Measurements from ENCODE around the gene DCTPP1. TPM values are rescaled to one million over a fixed set of nuclear protein-coding genes. Genes with fewer than 3 reads are reported as not detected.
"Not testable (repeated sequence)": the region's sequence is repeated elsewhere in the genome, so short reads cannot be mapped to it uniquely, and the experiment has no call there.

Gene DCTPP1
- total RNA-seq, 1 experiment from 2014 or later, result 64.1 TPM

DNA sequence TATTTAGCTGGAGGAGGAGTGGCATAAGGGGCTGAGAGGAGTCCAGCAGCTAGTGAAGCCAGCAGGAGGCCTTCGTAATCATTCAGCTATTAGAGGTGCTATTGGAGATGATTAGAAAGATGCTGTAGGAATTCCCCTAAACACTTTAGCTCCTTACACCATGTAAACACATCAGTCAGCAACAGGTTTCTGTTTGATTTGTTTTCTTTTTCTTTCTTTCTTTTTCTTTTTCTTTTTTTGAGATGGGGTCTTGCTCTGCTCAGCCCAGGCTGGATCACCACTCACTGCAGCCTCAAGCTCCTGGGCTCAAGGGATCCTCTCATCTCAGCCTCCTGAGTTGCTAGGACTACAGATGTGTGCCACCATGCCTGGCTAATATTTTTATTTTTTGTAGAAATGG, 26.5 kb upstream of the DCTPP1 start:
- intact Hi-C loops (cut with micrococcal nuclease), result no loop called here
- H3F3A ChIP-seq (ENCODE audit: low read length, unreplicated experiment), result no peaks in the 10 kb centered on the region
- no peak overlapping the region for H3K27ac ChIP-seq (ENCODE audit: low read length)
- no peak overlapping the region for H3K4me3 ChIP-seq (ENCODE audit: low read length)
- TF ChIP-seq EZH2phosphoT487 (IDR thresholded peaks at IDR 0.05; ENCODE audit: borderline replicate concordance, low read length), result no peak
- no peak for TF ChIP-seq EZH2 (IDR thresholded peaks at IDR 0.05; ENCODE audit: low read length, unreplicated experiment)
- TF ChIP-seq, protein P1, sequence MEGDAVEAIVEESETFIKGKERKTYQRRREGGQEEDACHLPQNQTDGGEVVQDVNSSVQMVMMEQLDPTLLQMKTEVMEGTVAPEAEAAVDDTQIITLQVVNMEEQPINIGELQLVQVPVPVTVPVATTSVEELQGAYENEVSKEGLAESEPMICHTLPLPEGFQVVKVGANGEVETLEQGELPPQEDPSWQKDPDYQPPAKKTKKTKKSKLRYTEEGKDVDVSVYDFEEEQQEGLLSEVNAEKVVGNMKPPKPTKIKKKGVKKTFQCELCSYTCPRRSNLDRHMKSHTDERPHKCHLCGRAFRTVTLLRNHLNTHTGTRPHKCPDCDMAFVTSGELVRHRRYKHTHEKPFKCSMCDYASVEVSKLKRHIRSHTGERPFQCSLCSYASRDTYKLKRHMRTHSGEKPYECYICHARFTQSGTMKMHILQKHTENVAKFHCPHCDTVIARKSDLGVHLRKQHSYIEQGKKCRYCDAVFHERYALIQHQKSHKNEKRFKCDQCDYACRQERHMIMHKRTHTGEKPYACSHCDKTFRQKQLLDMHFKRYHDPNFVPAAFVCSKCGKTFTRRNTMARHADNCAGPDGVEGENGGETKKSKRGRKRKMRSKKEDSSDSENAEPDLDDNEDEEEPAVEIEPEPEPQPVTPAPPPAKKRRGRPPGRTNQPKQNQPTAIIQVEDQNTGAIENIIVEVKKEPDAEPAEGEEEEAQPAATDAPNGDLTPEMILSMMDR (conservative IDR thresholded peaks at IDR 0.05; ENCODE audit: low read depth, low read length), result no peak
- H3K79me2 ChIP-seq (ENCODE audit: low read length), result no peaks in the 10 kb centered on the region
- POLR2A ChIA-PET (ENCODE audit: unreplicated experiment), result no interaction called here
- CTCF ChIA-PET, result no interaction called here
- no peak overlapping the region for H3K4me2 ChIP-seq (ENCODE audit: low read length)
- H2AFZ ChIP-seq (ENCODE audit: low read length), result no peak overlapping the region
- no peaks in the 10 kb centered on the region for H3K36me3 ChIP-seq (ENCODE audit: low read depth, low read length)
- no TSS peak for BruUV-seq (replicated peaks)
- H3K9ac ChIP-seq (ENCODE audit: low read length), result no peak overlapping the region
- H3K4me1 ChIP-seq (ENCODE audit: insufficient read depth, low read length), result no peaks in the 10 kb centered on the region
- H3K27me3 ChIP-seq (ENCODE audit: low read length), result no peaks in the 10 kb centered on the region
- H3K9me2 ChIP-seq (replicated peaks; ENCODE audit: low read length), result no peaks in the 10 kb centered on the region
- DNase-seq, result no peak
- H4K20me1 ChIP-seq (ENCODE audit: low read length), result no peaks in the 10 kb centered on the region
- no peak for ATAC-seq
- no peaks in the 10 kb centered on the region for H3K9me3 ChIP-seq (ENCODE audit: low read length)

DNA sequence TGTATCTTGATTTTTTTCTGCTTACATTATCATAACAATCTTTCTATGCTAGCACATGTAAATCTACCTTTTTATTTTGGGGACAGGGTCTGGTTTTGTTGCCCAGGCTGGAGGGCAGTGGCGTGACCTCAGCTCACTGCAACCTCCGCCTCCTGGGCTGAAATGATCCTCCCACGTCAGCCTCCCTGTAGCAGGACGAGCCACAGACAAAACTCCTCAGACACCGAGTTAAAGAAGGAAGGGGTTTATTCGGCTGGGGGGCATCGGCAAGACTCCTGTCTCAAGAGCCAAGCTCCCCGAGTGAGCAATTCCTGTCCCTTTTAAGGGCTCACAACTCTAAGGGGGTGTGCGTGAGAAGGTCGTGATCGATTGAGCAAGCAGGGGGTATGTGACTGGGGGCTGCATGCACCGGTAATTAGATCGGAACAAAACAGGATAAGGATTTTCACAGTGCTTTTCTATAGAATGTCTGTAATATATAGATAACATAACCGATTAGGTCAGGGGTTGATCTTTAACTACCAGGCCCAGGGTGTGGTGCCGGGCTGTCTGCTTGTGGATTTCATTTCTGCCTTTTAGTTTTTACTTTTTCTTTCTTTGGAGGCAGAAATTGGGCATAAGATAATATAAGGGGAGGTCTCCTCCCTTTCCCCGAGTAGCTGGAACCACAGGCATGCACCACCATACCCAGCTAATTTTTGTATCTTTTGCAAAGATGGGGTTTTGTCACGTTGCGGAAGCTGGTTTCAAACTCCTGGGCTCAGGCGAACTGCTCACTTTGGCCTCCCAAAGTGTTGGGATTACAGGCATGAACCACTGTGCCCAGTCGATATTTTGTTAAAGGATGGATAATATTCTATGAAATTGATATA, 23.1 kb upstream of the DCTPP1 start:
- H3K27ac ChIP-seq (ENCODE audit: low read length); H3K9ac ChIP-seq (ENCODE audit: low read length); H2AFZ ChIP-seq (ENCODE audit: low read length); H3K4me3 ChIP-seq (ENCODE audit: low read length); ATAC-seq; BruUV-seq (replicated peaks); POLR2A ChIA-PET (ENCODE audit: unreplicated experiment); H3K27me3 ChIP-seq (ENCODE audit: low read length); H3K36me3 ChIP-seq (ENCODE audit: low read depth, low read length); H3K4me2 ChIP-seq (ENCODE audit: low read length); CTCF ChIA-PET; H3K79me2 ChIP-seq (ENCODE audit: low read length); H3F3A ChIP-seq (ENCODE audit: low read length, unreplicated experiment); intact Hi-C loops (cut with micrococcal nuclease); DNase-seq; H3K9me3 ChIP-seq (ENCODE audit: low read length); H4K20me1 ChIP-seq (ENCODE audit: low read length); H3K4me1 ChIP-seq (ENCODE audit: insufficient read depth, low read length); H3K9me2 ChIP-seq (replicated peaks; ENCODE audit: low read length): not testable (repeated sequence)

DNA sequence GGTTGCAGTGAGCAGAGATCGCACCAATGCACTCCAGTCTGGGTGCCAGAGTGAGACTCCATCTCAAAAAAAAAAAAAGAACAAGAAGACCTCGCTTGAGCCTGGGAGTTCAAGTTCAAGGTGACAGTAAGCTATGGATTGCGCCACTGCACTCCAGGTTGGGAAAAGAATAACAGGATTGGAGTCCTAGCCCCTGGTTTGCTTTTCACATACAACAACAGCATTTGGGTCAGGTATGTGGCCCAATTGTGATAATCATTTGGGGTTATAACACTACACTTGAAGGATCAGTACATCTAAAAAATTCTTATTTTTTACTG, 19.2 kb upstream of the DCTPP1 start:
- no TSS peak for BruUV-seq (replicated peaks)
- ATAC-seq (no peak), DNase-seq (no peak)
- H3K4me3 ChIP-seq (ENCODE audit: low read length), result no peak overlapping the region
- no peak overlapping the region for H3K4me2 ChIP-seq (ENCODE audit: low read length)
- no peaks in the 10 kb centered on the region for H3K36me3 ChIP-seq (ENCODE audit: low read depth, low read length)
- intact Hi-C loops (cut with micrococcal nuclease), result loop anchor here (10.0 kb wide), 1 partner anchor 76 kb away; the partner anchor contains the start of gene ZNF768
- no peaks in the 10 kb centered on the region for H4K20me1 ChIP-seq (ENCODE audit: low read length)
- no peak overlapping the region for H3K9ac ChIP-seq (ENCODE audit: low read length)
- H3K27ac ChIP-seq (ENCODE audit: low read length), result no peak overlapping the region
- no peaks in the 10 kb centered on the region for H3K27me3 ChIP-seq (ENCODE audit: low read length)
- H3K9me3 ChIP-seq (ENCODE audit: low read length), result no peaks in the 10 kb centered on the region
- H3K79me2 ChIP-seq (ENCODE audit: low read length), result peaks cover 16% of the 10 kb centered on the region
- CTCF ChIA-PET, result interaction anchor here (0.5 to 0.6 kb wide), 2 partner anchors 32 to 40 kb away, joined by 4 to 6 read pairs; no protein-coding TSS in a partner anchor
- H3F3A ChIP-seq (ENCODE audit: low read length, unreplicated experiment), result no peaks in the 10 kb centered on the region
- no peak overlapping the region for H2AFZ ChIP-seq (ENCODE audit: low read length)
- TF ChIP-seq EZH2phosphoT487 (IDR thresholded peaks at IDR 0.05; ENCODE audit: borderline replicate concordance, low read length), result no peak
- no peak for TF ChIP-seq EZH2 (IDR thresholded peaks at IDR 0.05; ENCODE audit: low read length, unreplicated experiment)
- TF ChIP-seq, protein P1 (conservative IDR thresholded peaks at IDR 0.05; ENCODE audit: low read depth, low read length), result no peak
- POLR2A ChIA-PET (ENCODE audit: unreplicated experiment), result interaction anchor here (0.6 kb wide), 1 partner anchor 201 kb away, joined by 9 read pairs; no protein-coding TSS in a partner anchor
- no peaks in the 10 kb centered on the region for H3K9me2 ChIP-seq (replicated peaks; ENCODE audit: low read length)
- H3K4me1 ChIP-seq (ENCODE audit: insufficient read depth, low read length), result peaks cover 15% of the 10 kb centered on the region
